GM23248 (cell line): Measurements from ENCODE around the gene MYRIP.

Source experiments
- EZH2 ChIP-seq: fragments of 200-600 bp; sonication (generic); IDR thresholded peaks from 2 replicates; pipeline ENCODE4 v1.6.1; 2018; ENCODE audit warnings: antibody characterized with exemption, mild to moderate bottlenecking; ENCODE audit not compliant: insufficient read depth, poor library complexity, severe bottlenecking
- EZH2phosphoT487 ChIP-seq: fragments of 200-600 bp; sonication (generic); IDR thresholded peaks from 2 replicates; pipeline ENCODE4 v1.6.1; 2018; ENCODE audit warnings: antibody characterized with exemption, moderate library complexity, mild to moderate bottlenecking, low read depth; ENCODE audit not compliant: insufficient read depth

DNA sequence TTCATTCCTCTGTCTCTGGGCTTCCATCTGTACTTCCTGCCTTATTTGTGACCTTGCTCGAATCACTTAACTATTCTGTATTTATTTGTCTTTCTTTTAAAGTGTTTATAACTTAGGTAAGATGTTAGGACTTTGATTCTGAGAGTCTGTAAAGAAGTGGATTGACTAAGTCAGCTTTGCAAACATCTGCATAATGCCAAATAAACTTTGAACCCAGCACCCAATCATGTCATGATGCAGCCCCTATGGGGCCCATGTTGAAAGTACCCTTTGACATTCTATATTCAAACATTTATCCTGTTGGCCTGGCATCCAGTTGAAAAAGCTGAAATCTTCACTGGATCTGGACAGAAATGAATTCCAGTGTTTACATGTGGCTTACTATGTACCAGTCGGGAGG, 3.8 kb upstream of the MYRIP start:
- TF ChIP-seq EZH2phosphoT487 (no peak), EZH2 (no peak)
